ENCODE measurements around the gene ESRRG.

ESRRG gene

DNA sequence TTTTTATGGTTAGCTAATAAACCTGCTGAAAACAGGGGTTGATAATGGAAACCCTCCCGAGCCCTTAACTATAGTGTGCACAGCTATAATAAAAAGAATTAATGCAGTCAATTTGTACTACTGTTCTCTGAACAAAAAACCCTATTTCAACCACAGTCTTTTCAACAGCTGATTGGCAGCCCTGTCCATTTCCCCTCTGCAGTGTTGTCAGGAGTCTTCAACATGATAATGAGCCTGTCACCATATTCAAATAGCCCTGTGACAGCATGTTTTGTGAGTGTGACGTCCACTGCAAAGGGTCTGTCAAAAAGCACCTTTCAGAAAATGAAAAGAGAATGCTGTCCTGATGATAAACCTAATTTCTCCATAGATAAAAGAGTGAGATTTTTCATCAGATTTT, 92.7 kb downstream of the ESRRG start:
- DNase-seq, result no peak
- no peak overlapping the region for H3K27ac ChIP-seq
- H3K4me1 ChIP-seq, result no peaks in the 10 kb centered on the region
- no peaks in the 10 kb centered on the region for H3K27me3 ChIP-seq
- H3K4me3 ChIP-seq, result no peak overlapping the region
- no peaks in the 10 kb centered on the region for H3K36me3 ChIP-seq
- H3K9me3 ChIP-seq, result no peaks in the 10 kb centered on the region
- TF ChIP-seq, protein P1, sequence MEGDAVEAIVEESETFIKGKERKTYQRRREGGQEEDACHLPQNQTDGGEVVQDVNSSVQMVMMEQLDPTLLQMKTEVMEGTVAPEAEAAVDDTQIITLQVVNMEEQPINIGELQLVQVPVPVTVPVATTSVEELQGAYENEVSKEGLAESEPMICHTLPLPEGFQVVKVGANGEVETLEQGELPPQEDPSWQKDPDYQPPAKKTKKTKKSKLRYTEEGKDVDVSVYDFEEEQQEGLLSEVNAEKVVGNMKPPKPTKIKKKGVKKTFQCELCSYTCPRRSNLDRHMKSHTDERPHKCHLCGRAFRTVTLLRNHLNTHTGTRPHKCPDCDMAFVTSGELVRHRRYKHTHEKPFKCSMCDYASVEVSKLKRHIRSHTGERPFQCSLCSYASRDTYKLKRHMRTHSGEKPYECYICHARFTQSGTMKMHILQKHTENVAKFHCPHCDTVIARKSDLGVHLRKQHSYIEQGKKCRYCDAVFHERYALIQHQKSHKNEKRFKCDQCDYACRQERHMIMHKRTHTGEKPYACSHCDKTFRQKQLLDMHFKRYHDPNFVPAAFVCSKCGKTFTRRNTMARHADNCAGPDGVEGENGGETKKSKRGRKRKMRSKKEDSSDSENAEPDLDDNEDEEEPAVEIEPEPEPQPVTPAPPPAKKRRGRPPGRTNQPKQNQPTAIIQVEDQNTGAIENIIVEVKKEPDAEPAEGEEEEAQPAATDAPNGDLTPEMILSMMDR (IDR thresholded peaks at IDR 0.05), result no peak
- intact Hi-C loops (cut with DNase I; ENCODE audit: low total_unique reads), result no loop called here

DNA sequence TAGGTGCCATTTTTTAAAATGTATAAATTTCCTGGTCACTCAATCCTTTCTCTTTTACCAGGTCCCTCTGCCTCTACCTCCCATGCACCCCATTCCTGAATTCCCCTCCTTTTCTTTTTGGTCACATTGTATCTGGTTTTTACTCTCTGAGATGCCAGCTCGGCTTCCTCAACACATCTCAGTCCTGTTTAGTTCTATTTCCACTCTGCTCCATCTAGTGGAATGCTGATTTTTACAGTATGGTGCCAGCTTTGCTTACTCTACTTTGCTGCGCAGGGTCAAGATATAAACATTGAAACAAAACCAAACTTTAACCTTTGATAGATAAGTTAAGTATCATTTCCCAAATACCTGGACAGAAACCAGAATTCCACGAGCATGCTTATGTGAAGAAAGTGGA, 96.0 kb downstream of the ESRRG start:
- no peak for DNase-seq
- Histone ChIP-seq H3K9me3 (no peaks in the 10 kb centered on the region), H3K4me1 (no peaks in the 10 kb centered on the region), H3K27ac (no peak overlapping the region), H3K27me3 (no peaks in the 10 kb centered on the region), H3K4me3 (no peak overlapping the region), H3K36me3 (no peaks in the 10 kb centered on the region)
- TF ChIP-seq, protein P1 (IDR thresholded peaks at IDR 0.05), result no peak
- intact Hi-C loops (cut with DNase I; ENCODE audit: low total_unique reads), result no loop called here

DNA sequence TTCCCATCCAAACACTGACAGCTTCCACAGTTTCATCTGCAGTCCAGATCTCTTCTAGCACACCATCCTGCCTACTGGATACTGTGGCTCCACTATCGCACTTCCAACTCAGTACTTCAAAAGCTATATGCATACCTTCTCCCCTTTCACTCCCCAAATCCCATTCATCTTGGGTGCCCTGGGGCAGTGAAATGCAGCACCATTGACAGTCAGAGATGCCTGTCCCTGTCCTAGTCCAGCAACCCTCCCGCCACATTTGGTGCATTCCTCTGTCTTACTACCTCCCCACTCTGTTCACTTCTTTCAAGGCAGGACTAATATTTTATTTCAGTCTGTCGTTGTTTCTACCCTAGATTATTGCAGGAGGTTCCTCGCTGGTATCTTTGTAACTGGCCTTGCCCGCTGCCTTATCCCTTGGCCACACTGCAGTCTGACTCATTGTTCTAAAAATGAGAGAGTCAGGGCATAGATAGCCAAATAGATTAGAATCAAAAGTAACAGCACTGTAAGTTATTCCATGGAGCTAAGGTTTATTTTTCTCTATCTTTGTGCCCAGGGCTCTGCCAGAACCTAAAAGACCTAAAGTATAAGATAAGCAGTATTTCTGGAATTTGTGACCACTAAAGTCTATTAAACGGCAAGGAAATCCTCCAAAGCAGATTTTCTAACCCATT, 96.7 kb downstream of the ESRRG start:
- H3K36me3 ChIP-seq, result no peaks in the 10 kb centered on the region
- no peaks in the 10 kb centered on the region for H3K9me3 ChIP-seq
- no peak overlapping the region for H3K4me3 ChIP-seq
- intact Hi-C loops (cut with DNase I; ENCODE audit: low total_unique reads), result no loop called here
- H3K27ac ChIP-seq, result no peak overlapping the region
- TF ChIP-seq, protein P1 (IDR thresholded peaks at IDR 0.05), result no peak
- no peaks in the 10 kb centered on the region for H3K4me1 ChIP-seq
- H3K27me3 ChIP-seq, result no peaks in the 10 kb centered on the region
- DNase-seq, result no peak

DNA sequence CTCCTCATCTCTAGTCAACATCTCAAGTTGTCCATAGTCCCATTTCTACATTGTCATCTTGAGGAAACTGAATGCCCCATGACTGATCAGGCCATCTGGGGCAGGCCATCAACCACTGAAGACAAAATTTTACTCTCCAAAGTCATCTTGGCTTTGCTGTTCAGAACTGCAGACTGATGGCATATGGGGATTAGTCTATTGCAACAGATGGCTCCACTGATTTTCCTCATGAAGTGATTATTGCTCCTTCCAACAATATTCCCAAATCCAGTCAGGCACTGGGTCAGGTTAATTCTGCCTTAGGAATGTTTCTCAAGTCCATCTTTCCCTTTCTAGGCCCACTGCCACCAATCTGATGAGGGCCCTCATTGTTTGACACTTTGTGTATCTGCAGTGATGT, 101.7 kb downstream of the ESRRG start:
- intact Hi-C loops (cut with DNase I; ENCODE audit: low total_unique reads), result no loop called here
- Histone ChIP-seq H3K4me3 (no peak overlapping the region), H3K27ac (no peak overlapping the region), H3K4me1 (no peaks in the 10 kb centered on the region), H3K36me3 (no peaks in the 10 kb centered on the region), H3K27me3 (no peaks in the 10 kb centered on the region), H3K9me3 (no peaks in the 10 kb centered on the region)
- TF ChIP-seq, protein P1 (IDR thresholded peaks at IDR 0.05), result no peak
- no peak for DNase-seq

DNA sequence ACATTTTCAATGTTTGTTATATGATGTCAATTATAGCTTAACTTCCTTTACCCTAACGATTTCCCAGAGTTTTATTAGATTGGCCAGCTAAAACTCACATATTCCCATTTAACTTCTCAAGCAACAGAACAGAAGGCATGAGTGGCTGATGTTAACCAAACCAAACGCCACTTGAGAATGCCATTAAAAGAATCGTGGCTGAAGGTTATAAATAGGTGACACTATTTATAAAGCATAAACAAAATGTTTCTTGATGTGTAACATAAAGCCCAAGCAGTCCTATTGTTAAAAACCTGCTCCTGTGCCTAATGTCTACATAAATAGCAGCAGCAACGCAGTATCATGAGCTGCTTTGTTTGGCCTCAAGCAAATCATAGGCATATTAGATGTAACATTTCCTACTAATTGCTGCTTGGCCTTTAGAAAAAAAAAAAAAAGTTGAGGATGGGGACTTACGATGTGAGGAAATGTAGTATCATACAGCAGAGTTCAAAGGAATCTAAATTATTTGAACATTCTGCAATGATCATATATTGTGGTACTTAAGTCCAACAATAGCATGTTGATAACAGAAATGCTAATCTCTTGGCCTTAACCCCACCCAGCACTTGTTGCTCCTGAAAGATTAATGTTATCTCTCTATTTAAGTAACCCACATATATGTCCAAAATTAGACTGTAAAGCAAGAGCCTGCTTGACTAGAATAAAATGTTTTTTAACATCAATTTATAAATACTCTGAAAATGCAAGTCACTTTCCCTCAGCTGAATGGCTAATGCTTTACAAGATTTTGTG, 106.0 kb downstream of the ESRRG start:
- no peaks in the 10 kb centered on the region for H3K9me3 ChIP-seq
- TF ChIP-seq, protein P1 (IDR thresholded peaks at IDR 0.05), result no peak
- no peaks in the 10 kb centered on the region for H3K27me3 ChIP-seq
- no peak overlapping the region for H3K4me3 ChIP-seq
- H3K27ac ChIP-seq, result no peak overlapping the region
- no peaks in the 10 kb centered on the region for H3K36me3 ChIP-seq
- DNase-seq, result no peak
- intact Hi-C loops (cut with DNase I; ENCODE audit: low total_unique reads), result no loop called here
- H3K4me1 ChIP-seq, result no peaks in the 10 kb centered on the region

Measured in tibial artery (tissue), 4 donors.